ENCODE results near the gene RALGPS1. TPM values are rescaled to one million over a fixed set of nuclear protein-coding genes. Genes with fewer than 3 reads are reported as not detected.

Gene RALGPS1
- polyA plus RNA-seq, 1 of the 3 experiments (the other 2 are of a cell fraction): 3.9 TPM

GRCh38 chr9:127067603-127068220 lies 153.1 kb downstream of the RALGPS1 start:
- TF ChIP-seq EZH2phosphoT487 (IDR thresholded peaks at IDR 0.05; ENCODE audit: borderline replicate concordance, low read depth) (no peak), SIN3A (IDR thresholded peaks at IDR 0.05; ENCODE audit: borderline replicate concordance, low read depth, low read length) (no peak), USF1 (IDR thresholded peaks at IDR 0.05; ENCODE audit: borderline replicate concordance, low read depth) (no peak), EP300 (IDR thresholded peaks at IDR 0.05; ENCODE audit: borderline replicate concordance in 1 of 2, low read depth in 1 of 2, low read length in 1 of 2) (no peak), RCOR1 (IDR thresholded peaks at IDR 0.05; ENCODE audit: low read length) (no peak), TAF1 (IDR thresholded peaks at IDR 0.05; ENCODE audit: borderline replicate concordance, low read depth, low read length) (no peak), RXRA (IDR thresholded peaks at IDR 0.05; ENCODE audit: borderline replicate concordance, low read depth) (no peak), MEF2A (IDR thresholded peaks at IDR 0.05; ENCODE audit: borderline replicate concordance, low read depth) (no peak), POLR2AphosphoS5 (IDR thresholded peaks at IDR 0.05; ENCODE audit: low read depth, low read length) (no peak), FOSL2 (IDR thresholded peaks at IDR 0.05; ENCODE audit: borderline replicate concordance, low read depth) (no peak), GATA2 (CRISPR knock-in tag; IDR thresholded peaks at IDR 0.05) (no peak), NRF1 (IDR thresholded peaks at IDR 0.05; ENCODE audit: low read depth, low read length) (no peak), SMC3 (IDR thresholded peaks at IDR 0.05; ENCODE audit: low read depth, low read length) (no peak), USF2 (IDR thresholded peaks at IDR 0.05; ENCODE audit: borderline replicate concordance, low read depth, low read length) (no peak), IRF3 (IDR thresholded peaks at IDR 0.05; ENCODE audit: low read depth, low read length) (no peak), YY1 (IDR thresholded peaks at IDR 0.05; ENCODE audit: low read depth) (no peak)
- POLR2A ChIA-PET: no interaction called here
- no peaks in the 10 kb centered on the region for H3K27me3 ChIP-seq (ENCODE audit: insufficient read depth)
- no peak for DNase-seq
- peaks cover 0 to 2% of the 10 kb centered on the region in 2 experiments for H3K36me3 ChIP-seq (replicated peaks in 1 of 2; ENCODE audit: control insufficient read depth in 1 of 2, insufficient read depth in 2 of 2, low read length in 1 of 2)
- H3K27ac ChIP-seq (ENCODE audit: low read depth in 2 of 2, low read length in 1 of 2): no peak overlapping the region
- CTCF ChIA-PET: no interaction called here
- H3K4me2 ChIP-seq: no peak overlapping the region
- no peak overlapping the region for H3K4me3 ChIP-seq (ENCODE audit: low read depth in 2 of 2, low read length in 1 of 2)
- H3F3A ChIP-seq (replicated peaks; ENCODE audit: insufficient read depth): no peaks in the 10 kb centered on the region
- WGBS (ENCODE audit: low lambda C conversion rate): 70% methylated on average over 5 of the region's 5 CpGs
- H3K79me2 ChIP-seq (ENCODE audit: insufficient read depth): no peaks in the 10 kb centered on the region
- H3K9ac ChIP-seq: no peak overlapping the region
- H4K20me1 ChIP-seq (ENCODE audit: insufficient read depth): no peaks in the 10 kb centered on the region
- no peak overlapping the region for H2AFZ ChIP-seq (ENCODE audit: low read depth)
- no peaks in the 10 kb centered on the region for H3K4me1 ChIP-seq (ENCODE audit: control insufficient read depth in 1 of 2, insufficient read depth in 2 of 2, low read depth in 1 of 2, low read length in 1 of 2)
- peaks cover 10% of the 10 kb centered on the region; the same call in 1 of the 2 replicates for H3K9me3 ChIP-seq
- H3K9me2 ChIP-seq: no peaks in the 10 kb centered on the region
